HCT116 (cell line): ENCODE data around the gene BRIP1.

Source experiments
- CEBPB ChIP-seq: IDR thresholded peaks from 2 replicates; pipeline ENCODE4 v1.6.1; 2012; ENCODE audit warnings: low read depth
- EGR1 ChIP-seq: IDR thresholded peaks from 2 replicates; pipeline ENCODE4 v1.6.1; 2012; ENCODE audit warnings: low read depth
- EZH2phosphoT487 ChIP-seq: fragments of 200-600 bp; IDR thresholded peaks from 2 replicates; pipeline ENCODE4 v1.6.1; 2018; ENCODE audit warnings: antibody characterized with exemption, borderline replicate concordance
- FOSL1 ChIP-seq: IDR thresholded peaks from 2 replicates; pipeline ENCODE4 v1.6.1; 2012; ENCODE audit warnings: low read depth
- POLR2A ChIP-seq: IDR thresholded peaks from 2 replicates; pipeline ENCODE4 v1.7.0; 2011; ENCODE audit warnings: borderline replicate concordance; ENCODE audit not compliant: insufficient read depth, insufficient read length; ENCODE audit errors: extremely low read depth
- POLR2AphosphoS5 ChIP-seq: IDR thresholded peaks from 2 replicates; pipeline ENCODE4 v1.6.1; 2011; ENCODE audit warnings: mild to moderate bottlenecking, low read depth, low read length, moderate library complexity
- TF ChIP-seq, protein P1 (sequence below), 3 experiments: fragments of 200-600 bp in 1 of 3; sonication (generic) in 1 of 3; IDR thresholded peaks in 2 of 3; conservative IDR thresholded peaks in 1 of 3; 2 replicates each; pipeline ENCODE4 v1.5.1; 2012 to 2017; ENCODE audit warnings: low read depth in 2 of 3, low read length in 2 of 3, antibody characterized with exemption in 1 of 3, borderline replicate concordance in 1 of 3, control low read depth in 1 of 3, mild to moderate bottlenecking in 1 of 3, mixed read lengths in 1 of 3, mixed run types in 1 of 3, moderate library complexity in 1 of 3; ENCODE audit not compliant: insufficient read depth in 1 of 3

DNA sequence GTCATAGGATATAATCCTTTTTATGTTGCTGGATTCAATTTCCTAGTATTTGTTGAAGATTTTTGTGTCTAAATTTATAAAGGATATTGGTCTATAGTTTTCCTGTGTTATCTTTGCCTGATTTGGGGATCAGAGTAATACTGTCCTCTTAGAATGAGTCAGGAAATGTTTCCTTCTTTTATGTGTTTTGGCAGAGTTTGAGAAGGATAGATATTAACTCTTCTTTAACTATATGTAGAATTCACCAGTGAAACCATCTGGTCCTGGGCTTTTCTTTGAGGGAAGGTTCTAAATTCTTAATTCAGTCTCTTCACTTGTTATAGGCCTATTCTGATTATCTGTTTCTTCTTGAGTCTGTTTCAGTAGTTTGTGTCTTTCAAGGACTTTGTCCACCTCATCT is 206.0 kb downstream of the BRIP1 start:
- no peak for TF ChIP-seq FOSL1
- no peak for TF ChIP-seq EGR1
- TF ChIP-seq, protein P1, sequence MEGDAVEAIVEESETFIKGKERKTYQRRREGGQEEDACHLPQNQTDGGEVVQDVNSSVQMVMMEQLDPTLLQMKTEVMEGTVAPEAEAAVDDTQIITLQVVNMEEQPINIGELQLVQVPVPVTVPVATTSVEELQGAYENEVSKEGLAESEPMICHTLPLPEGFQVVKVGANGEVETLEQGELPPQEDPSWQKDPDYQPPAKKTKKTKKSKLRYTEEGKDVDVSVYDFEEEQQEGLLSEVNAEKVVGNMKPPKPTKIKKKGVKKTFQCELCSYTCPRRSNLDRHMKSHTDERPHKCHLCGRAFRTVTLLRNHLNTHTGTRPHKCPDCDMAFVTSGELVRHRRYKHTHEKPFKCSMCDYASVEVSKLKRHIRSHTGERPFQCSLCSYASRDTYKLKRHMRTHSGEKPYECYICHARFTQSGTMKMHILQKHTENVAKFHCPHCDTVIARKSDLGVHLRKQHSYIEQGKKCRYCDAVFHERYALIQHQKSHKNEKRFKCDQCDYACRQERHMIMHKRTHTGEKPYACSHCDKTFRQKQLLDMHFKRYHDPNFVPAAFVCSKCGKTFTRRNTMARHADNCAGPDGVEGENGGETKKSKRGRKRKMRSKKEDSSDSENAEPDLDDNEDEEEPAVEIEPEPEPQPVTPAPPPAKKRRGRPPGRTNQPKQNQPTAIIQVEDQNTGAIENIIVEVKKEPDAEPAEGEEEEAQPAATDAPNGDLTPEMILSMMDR (IDR thresholded peaks at IDR 0.05 in 2 of 3, conservative IDR thresholded peaks at IDR 0.05 in 1 of 3; ENCODE audit: borderline replicate concordance in 1 of 3, insufficient read depth in 1 of 3, low read depth in 2 of 3, low read length in 2 of 3): no peak
- TF ChIP-seq CEBPB: no peak
- TF ChIP-seq POLR2AphosphoS5: no peak
- TF ChIP-seq EZH2phosphoT487: no peak
- no peak for TF ChIP-seq POLR2A
